SU-DHL-6 (cell line): ENCODE measurements around the gene KIF2C.

ENCODE experiments used
- H2AFZ ChIP-seq: fragments of 200-600 bp; sonication (generic); 2 replicates; pipeline ENCODE4 v1.6.1; 2014; ENCODE audit warnings: low read depth, mild to moderate bottlenecking, moderate library complexity, mixed read lengths, antibody characterized with exemption, low read length; ENCODE audit not compliant: severe bottlenecking
- H3F3A ChIP-seq: fragments of 200-600 bp; shearing (Covaris generic); 2 replicates; pipeline ENCODE4 v1.6.0; 2016; ENCODE audit warnings: antibody characterized with exemption, mild to moderate bottlenecking; ENCODE audit not compliant: insufficient read depth
- H3K27ac ChIP-seq: fragments of 200-600 bp; sonication (generic); 2 replicates; pipeline ENCODE4 v1.5.1; 2016; ENCODE audit warnings: low read depth, mild to moderate bottlenecking, low read length, moderate library complexity, mixed read lengths
- H3K27me3 ChIP-seq: fragments of 200-600 bp; sonication (generic), shearing (Covaris generic); 2 replicates; pipeline ENCODE4 v1.6.0; 2014; ENCODE audit warnings: mild to moderate bottlenecking, low read length
- H3K36me3 ChIP-seq: fragments of 200-600 bp; sonication (generic); 2 replicates; pipeline ENCODE4 v1.6.1; 2014; ENCODE audit warnings: mild to moderate bottlenecking, low read length, mixed read lengths
- H3K4me2 ChIP-seq: fragments of 300-600, 200-600 bp; shearing (Covaris generic), sonication (generic); 2 replicates; pipeline ENCODE4 v1.6.0; 2014; ENCODE audit warnings: low read length, low read depth, mild to moderate bottlenecking; ENCODE audit not compliant: poor library complexity, severe bottlenecking
- H3K4me3 ChIP-seq: fragments of 200-600 bp; sonication (generic); 2 replicates; pipeline ENCODE4 v1.5.1; 2014; ENCODE audit warnings: antibody characterized with exemption, low read length, mild to moderate bottlenecking, mixed read lengths; ENCODE audit not compliant: insufficient read depth, poor library complexity, severe bottlenecking
- H3K79me2 ChIP-seq: fragments of 200-600 bp; sonication (generic); 2 replicates; pipeline ENCODE4 v1.6.1; 2014; ENCODE audit warnings: mild to moderate bottlenecking, low read length, moderate library complexity; ENCODE audit not compliant: insufficient read depth
- H3K9ac ChIP-seq: fragments of 200-600 bp; sonication (generic); 2 replicates; pipeline ENCODE4 v1.7.0; 2014; ENCODE audit warnings: mild to moderate bottlenecking, low read length
- H3K9me2 ChIP-seq: fragments of 200-600 bp; sonication (generic); replicated peaks from 2 replicates; pipeline ENCODE4 v1.6.1; 2014; ENCODE audit warnings: low read length; ENCODE audit not compliant: insufficient read depth
- H3K9me3 ChIP-seq: fragments of 200-600 bp; sonication (generic); 2 replicates; pipeline ENCODE4 v1.6.1; 2014; ENCODE audit warnings: low read length, mixed read lengths; ENCODE audit not compliant: insufficient read depth
- H4K20me1 ChIP-seq: fragments of 200-600 bp; sonication (generic); 2 replicates; pipeline ENCODE4 v1.6.1; 2014; ENCODE audit warnings: low read depth, mild to moderate bottlenecking, antibody characterized with exemption, low read length, moderate library complexity, mixed read lengths
- EZH2phosphoT487 ChIP-seq: fragments of 200-600 bp; sonication (generic), shearing (Covaris generic); conservative IDR thresholded peaks from 2 replicates; pipeline ENCODE4 v1.6.1; 2018; ENCODE audit warnings: mild to moderate bottlenecking, antibody characterized with exemption, low read length, moderate library complexity, mixed read lengths
- TF ChIP-seq, protein P1 (sequence below): fragments of 200-600 bp; sonication (generic); IDR thresholded peaks from one replicate; pipeline ENCODE4 v1.5.1; 2017; ENCODE audit warnings: antibody characterized with exemption, mild to moderate bottlenecking, low read length, moderate library complexity; ENCODE audit not compliant: insufficient read depth, poor library complexity, severe bottlenecking

The KIF2C gene

DNA sequence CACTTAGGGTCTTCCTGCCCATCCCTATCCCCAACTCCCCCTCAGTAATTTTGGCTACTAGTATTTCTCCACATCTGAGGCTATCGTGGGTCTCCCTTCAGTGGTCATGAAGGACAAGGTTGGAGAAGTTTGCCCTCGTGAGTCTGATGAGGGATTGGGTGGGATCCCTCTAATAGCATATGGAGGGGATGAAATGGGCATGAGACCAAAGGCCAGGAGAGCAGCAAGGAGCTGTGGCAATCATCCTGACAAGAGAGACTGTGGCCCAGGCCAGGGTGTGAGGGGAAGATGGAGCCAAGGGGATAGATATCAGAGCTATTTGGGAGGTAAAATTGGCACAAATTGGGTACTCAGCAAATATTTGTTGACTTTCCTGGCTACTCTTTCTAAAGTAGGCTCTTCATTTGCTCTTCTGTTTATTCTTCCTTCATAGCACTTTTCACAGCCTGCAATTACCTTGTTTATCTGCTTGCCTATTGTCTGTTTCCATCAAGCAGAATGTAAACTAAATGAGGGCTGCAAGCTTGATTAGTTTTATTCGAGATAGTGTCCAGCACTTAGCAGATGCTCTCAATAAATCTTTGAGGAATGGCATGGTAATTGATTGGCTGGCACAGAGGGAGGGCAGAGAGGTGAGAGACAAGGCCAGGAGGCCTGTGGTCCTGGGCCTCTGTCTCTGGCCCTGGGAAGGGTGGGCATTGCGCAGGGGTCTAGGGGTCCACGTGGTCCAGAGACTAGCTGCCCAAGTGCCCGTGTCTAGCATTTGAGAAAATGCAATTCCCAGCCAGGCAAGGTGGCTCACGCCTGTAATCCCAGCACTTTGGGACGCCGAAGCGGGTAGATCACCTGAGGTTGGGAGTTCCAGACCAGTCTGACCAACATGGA is 59.1 kb downstream of the KIF2C start:
- no peaks in the 10 kb centered on the region for H3K9me2 ChIP-seq
- no peaks in the 10 kb centered on the region for H4K20me1 ChIP-seq
- H3K4me3 ChIP-seq, result no peak overlapping the region
- 0 out of 2 replicates have a peak, but pooled peaks cover 6% of the 10 kb centered on the region for H3F3A ChIP-seq
- H3K79me2 ChIP-seq, result no peaks in the 10 kb centered on the region
- no peak overlapping the region; the same call in 1 of the 2 replicates for H3K9ac ChIP-seq
- no peaks in the 10 kb centered on the region for H3K36me3 ChIP-seq
- H3K9me3 ChIP-seq, result no peaks in the 10 kb centered on the region
- TF ChIP-seq, protein P1, sequence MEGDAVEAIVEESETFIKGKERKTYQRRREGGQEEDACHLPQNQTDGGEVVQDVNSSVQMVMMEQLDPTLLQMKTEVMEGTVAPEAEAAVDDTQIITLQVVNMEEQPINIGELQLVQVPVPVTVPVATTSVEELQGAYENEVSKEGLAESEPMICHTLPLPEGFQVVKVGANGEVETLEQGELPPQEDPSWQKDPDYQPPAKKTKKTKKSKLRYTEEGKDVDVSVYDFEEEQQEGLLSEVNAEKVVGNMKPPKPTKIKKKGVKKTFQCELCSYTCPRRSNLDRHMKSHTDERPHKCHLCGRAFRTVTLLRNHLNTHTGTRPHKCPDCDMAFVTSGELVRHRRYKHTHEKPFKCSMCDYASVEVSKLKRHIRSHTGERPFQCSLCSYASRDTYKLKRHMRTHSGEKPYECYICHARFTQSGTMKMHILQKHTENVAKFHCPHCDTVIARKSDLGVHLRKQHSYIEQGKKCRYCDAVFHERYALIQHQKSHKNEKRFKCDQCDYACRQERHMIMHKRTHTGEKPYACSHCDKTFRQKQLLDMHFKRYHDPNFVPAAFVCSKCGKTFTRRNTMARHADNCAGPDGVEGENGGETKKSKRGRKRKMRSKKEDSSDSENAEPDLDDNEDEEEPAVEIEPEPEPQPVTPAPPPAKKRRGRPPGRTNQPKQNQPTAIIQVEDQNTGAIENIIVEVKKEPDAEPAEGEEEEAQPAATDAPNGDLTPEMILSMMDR, result no peak
- no peak for TF ChIP-seq EZH2phosphoT487
- no peak overlapping the region for H3K27ac ChIP-seq
- no peak overlapping the region for H3K4me2 ChIP-seq
- no peaks in the 10 kb centered on the region for H3K27me3 ChIP-seq
- peak overlapping the region; percentile 49 for H2AFZ ChIP-seq

DNA sequence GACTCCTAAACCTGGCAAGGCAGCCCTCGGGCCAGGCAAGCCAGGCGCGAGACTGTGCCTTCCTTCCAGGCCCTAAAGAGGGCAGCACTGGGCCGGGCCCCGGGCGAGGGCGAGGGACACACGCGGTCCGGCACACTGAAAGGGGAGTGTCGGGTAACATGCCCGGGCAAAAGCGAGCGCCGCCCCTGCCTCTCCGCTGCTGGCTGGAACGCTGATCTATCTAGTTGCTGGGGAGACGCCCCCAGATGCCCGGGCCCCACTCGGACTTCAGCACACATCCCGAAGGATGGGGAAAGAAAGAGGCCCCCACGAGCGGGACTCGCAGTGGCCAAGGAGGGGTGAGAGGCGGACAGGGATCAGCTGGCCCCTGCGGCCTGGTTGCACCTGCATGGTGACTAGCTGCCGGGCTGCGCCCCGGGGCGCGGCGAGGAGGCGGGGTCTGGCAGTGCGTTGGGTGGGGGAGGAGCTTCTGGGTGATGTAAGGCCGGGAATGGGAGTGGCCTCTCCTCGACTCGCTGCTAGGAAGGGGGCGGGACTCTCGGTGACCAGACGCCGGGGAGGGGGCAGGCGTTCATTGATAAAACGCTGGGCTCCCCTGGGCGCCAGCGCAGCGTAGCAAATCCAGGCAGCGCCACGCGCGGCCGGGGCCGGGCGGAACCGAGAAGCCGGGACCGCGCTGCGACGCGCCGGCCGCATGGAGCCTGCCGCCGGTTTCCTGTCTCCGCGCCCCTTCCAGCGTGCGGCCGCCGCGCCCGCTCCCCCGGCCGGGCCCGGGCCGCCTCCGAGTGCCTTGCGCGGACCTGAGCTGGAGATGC is 60.3 kb downstream of the KIF2C start, which contains the start of gene PLK3:
Gene PLK3 (plus strand): TSS at position 608 of the 815 bp plus-strand sequence. CDS start 87 bp downstream, at position 695.
- Histone ChIP-seq H3K4me3 (peak within 1 kb of the TSS; percentile 69), H3F3A (0 out of 2 replicates have a peak, but pooled peaks cover 6% of the 10 kb centered on the region), H3K27me3 (no peaks in the 10 kb centered on the region), H3K79me2 (no peaks in the 10 kb centered on the region), H3K9ac (peak within 1 kb of the TSS; percentile 87), H3K36me3 (no peaks in the 10 kb centered on the region), H3K27ac (peak within 1 kb of the TSS; percentile 83), H3K9me3 (no peaks in the 10 kb centered on the region), H2AFZ (peak within 1 kb of the TSS; percentile 72), H4K20me1 (no peaks in the 10 kb centered on the region), H3K4me2 (peak within 1 kb of the TSS; percentile 60), H3K9me2 (no peaks in the 10 kb centered on the region)
- TF ChIP-seq, protein P1, result peak; percentile 64
- TF ChIP-seq EZH2phosphoT487, result no peak

DNA sequence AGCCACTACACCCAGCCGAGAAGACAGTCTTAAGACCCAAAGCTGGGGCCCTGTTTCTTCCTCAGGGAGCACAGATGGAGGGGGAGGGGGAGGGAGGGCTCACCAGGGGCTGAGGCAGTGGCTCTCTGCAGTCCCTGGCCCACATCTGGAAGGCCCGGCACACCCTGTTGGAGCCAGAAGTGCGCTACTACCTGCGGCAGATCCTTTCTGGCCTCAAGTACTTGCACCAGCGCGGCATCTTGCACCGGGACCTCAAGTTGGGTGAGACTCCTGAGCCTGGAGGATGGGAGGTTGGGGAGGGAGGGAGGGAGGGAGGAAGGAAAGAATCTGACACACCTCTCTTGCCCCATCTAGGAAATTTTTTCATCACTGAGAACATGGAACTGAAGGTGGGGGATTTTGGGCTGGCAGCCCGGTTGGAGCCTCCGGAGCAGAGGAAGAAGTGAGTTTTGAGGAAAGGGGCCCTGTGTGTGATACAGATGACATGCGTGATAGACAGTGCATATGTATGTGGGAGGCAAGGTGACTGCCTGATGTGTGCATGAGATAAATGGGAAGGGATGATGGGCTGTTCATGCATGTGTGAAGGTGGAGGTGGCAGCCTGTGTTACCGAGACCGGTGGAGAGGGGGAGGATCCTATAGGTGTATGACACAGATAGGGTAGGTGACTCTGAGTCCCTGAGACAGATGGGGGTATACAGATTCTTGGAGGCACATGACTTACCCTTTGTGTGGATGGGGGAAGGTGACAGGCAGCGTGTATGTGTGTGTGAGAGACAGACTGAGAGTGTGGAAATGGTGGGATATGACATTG is 62.1 kb downstream of the KIF2C start:
- H3K9ac ChIP-seq, result peak overlapping the region; percentile 87; the same call in 1 of the 2 replicates
- peak overlapping the region; percentile 35 for H3K4me2 ChIP-seq

More for the DNA sequence above, 62.1 kb downstream of the KIF2C start:
- Histone ChIP-seq H3K27ac (no peak overlapping the region), H3K4me3 (no peak overlapping the region), H4K20me1 (no peaks in the 10 kb centered on the region), H2AFZ (no peak overlapping the region), H3K9me3 (no peaks in the 10 kb centered on the region), H3F3A (peaks cover 8% of the 10 kb centered on the region; the same call in 1 of the 2 replicates), H3K79me2 (no peaks in the 10 kb centered on the region), H3K27me3 (no peaks in the 10 kb centered on the region), H3K9me2 (no peaks in the 10 kb centered on the region), H3K36me3 (no peaks in the 10 kb centered on the region)
- TF ChIP-seq EZH2phosphoT487, result no peak
- TF ChIP-seq, protein P1, result no peak
